Caco-2 (cell line): ENCODE data around the gene FBP2. TPM values are rescaled to one million over a fixed set of nuclear protein-coding genes. Genes with fewer than 3 reads are reported as not detected.

Experiments
- BruUV-seq: library from RNA; stranded (reverse); fragments of 400-500 nt; replicated peaks from 2 replicates; lab custom pipeline; 2021; lab: Mats Ljungman, UMichigan
- CTCF ChIA-PET: fragments of 300-600 bp; sonication (Branson Sonifier 250); formaldehyde crosslinking; loops from one replicate; lab custom pipeline; 2022; ENCODE audit warnings: antibody characterized with exemption; lab: Charles Lee
- POLR2A ChIA-PET: fragments of 300-600 bp; sonication (Branson Sonifier 250); formaldehyde crosslinking; loops from one replicate; lab custom pipeline; 2022; ENCODE audit warnings: antibody characterized with exemption; lab: Charles Lee
- DNase-seq, 2 experiments: peaks; one replicate each; pipeline versions ENCODE4 v3.0.0 to v3.0.0-alpha.2; 2020 to 2022
- H3K27me3 ChIP-seq: replicated peaks from 2 replicates; pipeline ENCODE4 v1.6.0; 2011; ENCODE audit warnings: low read length; ENCODE audit not compliant: control insufficient read depth, insufficient read depth
- H3K36me3 ChIP-seq: 2 replicates; pipeline ENCODE4 v1.5.1; 2011; ENCODE audit warnings: low read length; ENCODE audit not compliant: control insufficient read depth, insufficient read depth
- H3K4me1 ChIP-seq: fragments of 250-450 bp; sonication (Bioruptor Pico); 2 replicates; pipeline ENCODE4 v1.5.1; 2020; ENCODE audit warnings: mild to moderate bottlenecking
- H3K4me3 ChIP-seq: 2 replicates; pipeline ENCODE4 v1.5.1; 2011; ENCODE audit warnings: low read depth, mild to moderate bottlenecking, control low read depth, low read length
- H3K9me3 ChIP-seq: fragments of 250-450 bp; sonication (Bioruptor Pico); 2 replicates; pipeline ENCODE4 v1.5.1; 2020; ENCODE audit warnings: mild to moderate bottlenecking, moderate library complexity
- H3K27ac Mint-ChIP-seq: one replicate; pipeline ENCODE4 v1.8.0; 2022; ENCODE audit warnings: mixed read lengths; ENCODE audit not compliant: unreplicated experiment
- H3K27me3 Mint-ChIP-seq: one replicate; pipeline ENCODE4 v1.8.0; 2022; ENCODE audit warnings: mixed read lengths; ENCODE audit not compliant: insufficient read depth, unreplicated experiment
- H3K36me3 Mint-ChIP-seq: one replicate; pipeline ENCODE4 v1.8.0; 2022; ENCODE audit warnings: mild to moderate bottlenecking, mixed read lengths; ENCODE audit not compliant: insufficient read depth, unreplicated experiment
- H3K4me1 Mint-ChIP-seq: one replicate; pipeline ENCODE4 v1.8.0; 2022; ENCODE audit warnings: low read depth, mixed read lengths; ENCODE audit not compliant: unreplicated experiment
- H3K4me3 Mint-ChIP-seq: one replicate; pipeline ENCODE4 v1.8.0; 2022; ENCODE audit warnings: mild to moderate bottlenecking, moderate library complexity, mixed read lengths; ENCODE audit not compliant: unreplicated experiment
- H3K9me3 Mint-ChIP-seq: one replicate; pipeline ENCODE4 v1.8.0; 2022; ENCODE audit warnings: mixed read lengths; ENCODE audit not compliant: unreplicated experiment
- intact Hi-C: fragments of 100-400 bp; cut with micrococcal nuclease; formaldehyde crosslinking; loops from one replicate; pipeline ENCODE4 v1.10.0; 2022; ENCODE audit not compliant: unreplicated experiment
- total RNA-seq: library from RNA; stranded (reverse); gene quantifications from 2 replicates; pipeline ENCODE4 v1.2.3, GENCODE V29; 2022
- TF ChIP-seq, protein P1 (sequence below), 2 experiments: fragments of 200-600 bp in 1 of 2; IDR thresholded peaks; 1 replicate in 1 of 2; 2 replicates in 1 of 2; pipeline versions ENCODE4 v1.5.1 to v1.8.0; 2011 to 2022; ENCODE audit warnings: antibody characterized with exemption in 1 of 2, control low read depth in 1 of 2, inconsistent platforms in 1 of 2, low read depth in 1 of 2, low read length in 1 of 2, mild to moderate bottlenecking in 1 of 2, moderate library complexity in 1 of 2; ENCODE audit not compliant: insufficient read depth in 1 of 2, severe bottlenecking in 1 of 2, unreplicated experiment in 1 of 2

The FBP2 gene
- total RNA-seq, 1 experiment from 2014 or later = not detected

- Mint-ChIP-seq H3K27ac (no peak overlapping the region), H3K4me3 (no peak overlapping the region), H3K9me3 (no peaks in the 10 kb centered on the region), H3K36me3 (no peaks in the 10 kb centered on the region), H3K27me3 (no peaks in the 10 kb centered on the region), H3K4me1 (peaks cover 6% of the 10 kb centered on the region)
- BruUV-seq = no TSS peak
- H3K4me3 ChIP-seq = no peak overlapping the region
- DNase-seq = no peak
- H3K4me1 ChIP-seq = no peaks in the 10 kb centered on the region
- no peaks in the 10 kb centered on the region for H3K27me3 ChIP-seq
- ChIA-PET POLR2A (interaction anchor here (0.8 kb wide), 1 partner anchor 32 kb away, joined by 3 read pairs; no protein-coding TSS in a partner anchor), CTCF (interaction anchor here (1.7 kb wide), 1 partner anchor 32 kb away, joined by 4 read pairs; the partner anchor contains the start of gene PCAT7)
- no peaks in the 10 kb centered on the region for H3K36me3 ChIP-seq
- TF ChIP-seq, protein P1, sequence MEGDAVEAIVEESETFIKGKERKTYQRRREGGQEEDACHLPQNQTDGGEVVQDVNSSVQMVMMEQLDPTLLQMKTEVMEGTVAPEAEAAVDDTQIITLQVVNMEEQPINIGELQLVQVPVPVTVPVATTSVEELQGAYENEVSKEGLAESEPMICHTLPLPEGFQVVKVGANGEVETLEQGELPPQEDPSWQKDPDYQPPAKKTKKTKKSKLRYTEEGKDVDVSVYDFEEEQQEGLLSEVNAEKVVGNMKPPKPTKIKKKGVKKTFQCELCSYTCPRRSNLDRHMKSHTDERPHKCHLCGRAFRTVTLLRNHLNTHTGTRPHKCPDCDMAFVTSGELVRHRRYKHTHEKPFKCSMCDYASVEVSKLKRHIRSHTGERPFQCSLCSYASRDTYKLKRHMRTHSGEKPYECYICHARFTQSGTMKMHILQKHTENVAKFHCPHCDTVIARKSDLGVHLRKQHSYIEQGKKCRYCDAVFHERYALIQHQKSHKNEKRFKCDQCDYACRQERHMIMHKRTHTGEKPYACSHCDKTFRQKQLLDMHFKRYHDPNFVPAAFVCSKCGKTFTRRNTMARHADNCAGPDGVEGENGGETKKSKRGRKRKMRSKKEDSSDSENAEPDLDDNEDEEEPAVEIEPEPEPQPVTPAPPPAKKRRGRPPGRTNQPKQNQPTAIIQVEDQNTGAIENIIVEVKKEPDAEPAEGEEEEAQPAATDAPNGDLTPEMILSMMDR (IDR thresholded peaks at IDR 0.05; ENCODE audit: insufficient read depth in 1 of 2, low read depth in 1 of 2, low read length in 1 of 2, severe bottlenecking in 1 of 2, unreplicated experiment in 1 of 2) = no peak
- H3K9me3 ChIP-seq = no peaks in the 10 kb centered on the region
- intact Hi-C loops = no loop called here
Observed at GRCh38 chr9:94586814-94587213, 6.8 kb downstream of the FBP2 start.

GRCh38 chr9:94586316-94586715, 7.3 kb downstream of the FBP2 start:
- no peak for DNase-seq
- Mint-ChIP-seq H3K36me3 (no peaks in the 10 kb centered on the region), H3K4me1 (peaks cover 6% of the 10 kb centered on the region), H3K27ac (no peak overlapping the region), H3K4me3 (no peak overlapping the region), H3K27me3 (no peaks in the 10 kb centered on the region), H3K9me3 (no peaks in the 10 kb centered on the region)
- Histone ChIP-seq H3K4me1 (no peaks in the 10 kb centered on the region), H3K27me3 (no peaks in the 10 kb centered on the region), H3K4me3 (no peak overlapping the region), H3K36me3 (no peaks in the 10 kb centered on the region), H3K9me3 (no peaks in the 10 kb centered on the region)
- ChIA-PET CTCF (interaction anchor here (1.7 kb wide), 1 partner anchor 32 kb away, joined by 4 read pairs; the partner anchor contains the start of gene PCAT7), POLR2A (interaction anchor here (0.8 kb wide), 1 partner anchor 32 kb away, joined by 3 read pairs; no protein-coding TSS in a partner anchor)
- no TSS peak for BruUV-seq
- TF ChIP-seq, protein P1 (IDR thresholded peaks at IDR 0.05; ENCODE audit: insufficient read depth in 1 of 2, low read depth in 1 of 2, low read length in 1 of 2, severe bottlenecking in 1 of 2, unreplicated experiment in 1 of 2) = no peak
- intact Hi-C loops = no loop called here

DNA sequence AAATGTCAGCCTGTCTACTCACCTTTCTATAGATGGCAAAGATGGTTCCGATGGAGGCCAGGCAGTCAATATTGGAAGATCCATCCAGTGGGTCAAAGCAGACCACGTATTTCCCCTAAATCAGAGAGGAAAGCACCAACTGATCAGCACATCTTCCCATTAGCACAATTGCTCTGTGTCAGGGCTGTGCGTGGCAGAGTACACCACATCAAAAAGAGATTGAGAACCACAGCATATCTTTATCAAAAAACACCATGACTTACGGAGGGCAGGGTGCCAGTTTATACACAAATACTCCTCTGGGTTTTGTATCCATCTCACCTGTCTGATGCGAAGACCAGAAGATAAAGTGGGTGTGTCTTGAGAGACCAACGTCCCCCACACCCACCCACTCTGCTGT, 9.1 kb downstream of the FBP2 start:
- TF ChIP-seq, protein P1 (IDR thresholded peaks at IDR 0.05; ENCODE audit: insufficient read depth in 1 of 2, low read depth in 1 of 2, low read length in 1 of 2, severe bottlenecking in 1 of 2, unreplicated experiment in 1 of 2) = no peak

More for the DNA sequence above, 9.1 kb downstream of the FBP2 start:
- Mint-ChIP-seq H3K27me3 (no peaks in the 10 kb centered on the region), H3K4me3 (no peak overlapping the region), H3K4me1 (peaks cover 6% of the 10 kb centered on the region), H3K27ac (no peak overlapping the region), H3K36me3 (no peaks in the 10 kb centered on the region), H3K9me3 (no peaks in the 10 kb centered on the region)
- no TSS peak for BruUV-seq
- Histone ChIP-seq H3K27me3 (no peaks in the 10 kb centered on the region), H3K36me3 (no peaks in the 10 kb centered on the region), H3K4me3 (no peak overlapping the region), H3K4me1 (no peaks in the 10 kb centered on the region), H3K9me3 (no peaks in the 10 kb centered on the region)
- no peak for DNase-seq
- CTCF ChIA-PET = no interaction called here
- POLR2A ChIA-PET = no interaction called here
- intact Hi-C loops = no loop called here
